ENCODE results near the gene PRKCB. TPM values are rescaled to one million over a fixed set of nuclear protein-coding genes. Genes with fewer than 3 reads are reported as not detected.

The PRKCB gene
- total and polyA plus RNA-seq, 4 donors, result 1.6 to 9.4 (median 4.0) TPM

GRCh38 chr16:24198807-24199533 is 363.2 kb downstream of the PRKCB start:
- Histone ChIP-seq H3K4me1 (ENCODE audit: control insufficient read depth in 4 of 4, insufficient read depth in 4 of 4, low read length in 3 of 4) (no peaks in the 10 kb centered on the region), H3K9me3 (ENCODE audit: control insufficient read depth in 4 of 4, low read length in 3 of 4) (no peaks in the 10 kb centered on the region), H3K27me3 (ENCODE audit: control insufficient read depth in 4 of 4, insufficient read depth in 4 of 4, low read length in 3 of 4) (peaks cover 0 to 2% (median 0%) of the 10 kb centered on the region in 4 donors), H3K9ac (ENCODE audit: low read depth in 1 of 2, low read length in 2 of 2) (no peak overlapping the region), H3K27ac (ENCODE audit: low read depth in 1 of 2, low read length in 2 of 2) (no peak overlapping the region), H3K4me3 (ENCODE audit: low read depth in 1 of 3, low read length in 3 of 3) (no peak overlapping the region), H3K36me3 (ENCODE audit: control insufficient read depth in 4 of 4, insufficient read depth in 3 of 4, low read depth in 1 of 4, low read length in 3 of 4) (no peaks in the 10 kb centered on the region)
- TF ChIP-seq JUND (IDR thresholded peaks at IDR 0.05) (peak in 1 of 2 donors; percentile 12), NR2F2 (IDR thresholded peaks at IDR 0.05) (peak; percentile 53), HNF4A (conservative IDR thresholded peaks at IDR 0.05) (peak in 1 of 2 donors; percentile 26), YY1 (IDR thresholded peaks at IDR 0.05) (no peak), RXRA (IDR thresholded peaks at IDR 0.05) (peak; percentile 34 to 55), EGR1 (IDR thresholded peaks at IDR 0.05; ENCODE audit: low read depth in 2 of 2) (no peak)
- WGBS, result 49% methylated on average over 4 of the region's 4 CpGs
- no peak for DNase-seq (ENCODE audit: low spot score)

- no peak overlapping the region for H3K4me3 ChIP-seq (ENCODE audit: low read depth in 1 of 3, low read length in 3 of 3)
- TF ChIP-seq FOXA1 (IDR thresholded peaks at IDR 0.05) (no peak), JUND (IDR thresholded peaks at IDR 0.05) (no peak), EGR1 (IDR thresholded peaks at IDR 0.05; ENCODE audit: low read depth in 2 of 2) (no peak), RXRA (IDR thresholded peaks at IDR 0.05) (no peak), HNF4A (conservative IDR thresholded peaks at IDR 0.05) (no peak), RAD21 (IDR thresholded peaks at IDR 0.05) (no peak), FOXA2 (IDR thresholded peaks at IDR 0.05) (no peak), NR2F2 (IDR thresholded peaks at IDR 0.05) (no peak), SP1 (IDR thresholded peaks at IDR 0.05) (no peak), TAF1 (conservative IDR thresholded peaks at IDR 0.05) (no peak), YY1 (IDR thresholded peaks at IDR 0.05) (no peak), GABPA (IDR thresholded peaks at IDR 0.05 in 1 of 2, conservative IDR thresholded peaks at IDR 0.05 in 1 of 2) (no peak)
- TF ChIP-seq, protein P1, sequence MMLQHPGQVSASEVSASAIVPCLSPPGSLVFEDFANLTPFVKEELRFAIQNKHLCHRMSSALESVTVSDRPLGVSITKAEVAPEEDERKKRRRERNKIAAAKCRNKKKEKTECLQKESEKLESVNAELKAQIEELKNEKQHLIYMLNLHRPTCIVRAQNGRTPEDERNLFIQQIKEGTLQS (IDR thresholded peaks at IDR 0.05), result no peak
- TF ChIP-seq, protein P2, sequence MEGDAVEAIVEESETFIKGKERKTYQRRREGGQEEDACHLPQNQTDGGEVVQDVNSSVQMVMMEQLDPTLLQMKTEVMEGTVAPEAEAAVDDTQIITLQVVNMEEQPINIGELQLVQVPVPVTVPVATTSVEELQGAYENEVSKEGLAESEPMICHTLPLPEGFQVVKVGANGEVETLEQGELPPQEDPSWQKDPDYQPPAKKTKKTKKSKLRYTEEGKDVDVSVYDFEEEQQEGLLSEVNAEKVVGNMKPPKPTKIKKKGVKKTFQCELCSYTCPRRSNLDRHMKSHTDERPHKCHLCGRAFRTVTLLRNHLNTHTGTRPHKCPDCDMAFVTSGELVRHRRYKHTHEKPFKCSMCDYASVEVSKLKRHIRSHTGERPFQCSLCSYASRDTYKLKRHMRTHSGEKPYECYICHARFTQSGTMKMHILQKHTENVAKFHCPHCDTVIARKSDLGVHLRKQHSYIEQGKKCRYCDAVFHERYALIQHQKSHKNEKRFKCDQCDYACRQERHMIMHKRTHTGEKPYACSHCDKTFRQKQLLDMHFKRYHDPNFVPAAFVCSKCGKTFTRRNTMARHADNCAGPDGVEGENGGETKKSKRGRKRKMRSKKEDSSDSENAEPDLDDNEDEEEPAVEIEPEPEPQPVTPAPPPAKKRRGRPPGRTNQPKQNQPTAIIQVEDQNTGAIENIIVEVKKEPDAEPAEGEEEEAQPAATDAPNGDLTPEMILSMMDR (IDR thresholded peaks at IDR 0.05; ENCODE audit: low read depth, low read length, missing input control), result no peak
- TF ChIP-seq, protein P3, sequence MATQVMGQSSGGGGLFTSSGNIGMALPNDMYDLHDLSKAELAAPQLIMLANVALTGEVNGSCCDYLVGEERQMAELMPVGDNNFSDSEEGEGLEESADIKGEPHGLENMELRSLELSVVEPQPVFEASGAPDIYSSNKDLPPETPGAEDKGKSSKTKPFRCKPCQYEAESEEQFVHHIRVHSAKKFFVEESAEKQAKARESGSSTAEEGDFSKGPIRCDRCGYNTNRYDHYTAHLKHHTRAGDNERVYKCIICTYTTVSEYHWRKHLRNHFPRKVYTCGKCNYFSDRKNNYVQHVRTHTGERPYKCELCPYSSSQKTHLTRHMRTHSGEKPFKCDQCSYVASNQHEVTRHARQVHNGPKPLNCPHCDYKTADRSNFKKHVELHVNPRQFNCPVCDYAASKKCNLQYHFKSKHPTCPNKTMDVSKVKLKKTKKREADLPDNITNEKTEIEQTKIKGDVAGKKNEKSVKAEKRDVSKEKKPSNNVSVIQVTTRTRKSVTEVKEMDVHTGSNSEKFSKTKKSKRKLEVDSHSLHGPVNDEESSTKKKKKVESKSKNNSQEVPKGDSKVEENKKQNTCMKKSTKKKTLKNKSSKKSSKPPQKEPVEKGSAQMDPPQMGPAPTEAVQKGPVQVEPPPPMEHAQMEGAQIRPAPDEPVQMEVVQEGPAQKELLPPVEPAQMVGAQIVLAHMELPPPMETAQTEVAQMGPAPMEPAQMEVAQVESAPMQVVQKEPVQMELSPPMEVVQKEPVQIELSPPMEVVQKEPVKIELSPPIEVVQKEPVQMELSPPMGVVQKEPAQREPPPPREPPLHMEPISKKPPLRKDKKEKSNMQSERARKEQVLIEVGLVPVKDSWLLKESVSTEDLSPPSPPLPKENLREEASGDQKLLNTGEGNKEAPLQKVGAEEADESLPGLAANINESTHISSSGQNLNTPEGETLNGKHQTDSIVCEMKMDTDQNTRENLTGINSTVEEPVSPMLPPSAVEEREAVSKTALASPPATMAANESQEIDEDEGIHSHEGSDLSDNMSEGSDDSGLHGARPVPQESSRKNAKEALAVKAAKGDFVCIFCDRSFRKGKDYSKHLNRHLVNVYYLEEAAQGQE (IDR thresholded peaks at IDR 0.05), result no peak
- TF ChIP-seq, protein P4, sequence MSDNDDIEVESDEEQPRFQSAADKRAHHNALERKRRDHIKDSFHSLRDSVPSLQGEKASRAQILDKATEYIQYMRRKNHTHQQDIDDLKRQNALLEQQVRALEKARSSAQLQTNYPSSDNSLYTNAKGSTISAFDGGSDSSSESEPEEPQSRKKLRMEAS (IDR thresholded peaks at IDR 0.05), result no peak
- TF ChIP-seq, protein P5, sequence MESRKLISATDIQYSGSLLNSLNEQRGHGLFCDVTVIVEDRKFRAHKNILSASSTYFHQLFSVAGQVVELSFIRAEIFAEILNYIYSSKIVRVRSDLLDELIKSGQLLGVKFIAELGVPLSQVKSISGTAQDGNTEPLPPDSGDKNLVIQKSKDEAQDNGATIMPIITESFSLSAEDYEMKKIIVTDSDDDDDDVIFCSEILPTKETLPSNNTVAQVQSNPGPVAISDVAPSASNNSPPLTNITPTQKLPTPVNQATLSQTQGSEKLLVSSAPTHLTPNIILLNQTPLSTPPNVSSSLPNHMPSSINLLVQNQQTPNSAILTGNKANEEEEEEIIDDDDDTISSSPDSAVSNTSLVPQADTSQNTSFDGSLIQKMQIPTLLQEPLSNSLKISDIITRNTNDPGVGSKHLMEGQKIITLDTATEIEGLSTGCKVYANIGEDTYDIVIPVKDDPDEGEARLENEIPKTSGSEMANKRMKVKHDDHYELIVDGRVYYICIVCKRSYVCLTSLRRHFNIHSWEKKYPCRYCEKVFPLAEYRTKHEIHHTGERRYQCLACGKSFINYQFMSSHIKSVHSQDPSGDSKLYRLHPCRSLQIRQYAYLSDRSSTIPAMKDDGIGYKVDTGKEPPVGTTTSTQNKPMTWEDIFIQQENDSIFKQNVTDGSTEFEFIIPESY (IDR thresholded peaks at IDR 0.05), result no peak
- WGBS, result 54% methylated on average over 4 of the region's 4 CpGs
- no peak overlapping the region for H3K27ac ChIP-seq (ENCODE audit: low read depth in 1 of 2, low read length in 2 of 2)
- no peaks in the 10 kb centered on the region for H3K4me1 ChIP-seq (ENCODE audit: control insufficient read depth in 4 of 4, insufficient read depth in 4 of 4, low read length in 3 of 4)
- peaks cover 0 to 3% (median 0%) of the 10 kb centered on the region in 4 donors for H3K27me3 ChIP-seq (ENCODE audit: control insufficient read depth in 4 of 4, insufficient read depth in 4 of 4, low read length in 3 of 4)
- H3K36me3 ChIP-seq (ENCODE audit: control insufficient read depth in 4 of 4, insufficient read depth in 3 of 4, low read depth in 1 of 4, low read length in 3 of 4), result peaks cover 0 to 2% (median 0%) of the 10 kb centered on the region in 4 donors
- no peak overlapping the region for H3K9ac ChIP-seq (ENCODE audit: low read depth in 1 of 2, low read length in 2 of 2)
- no peaks in the 10 kb centered on the region for H3K9me3 ChIP-seq (ENCODE audit: control insufficient read depth in 4 of 4, low read length in 3 of 4)
- no peak for DNase-seq (ENCODE audit: low spot score)
Measured at GRCh38 chr16:24203675-24204074, 367.9 kb downstream of the PRKCB start.
